HEK293T (cell line): ENCODE data around the gene DNAJC7.

Experiments
- CTCF ChIA-PET: fragments of 350-600 bp; formaldehyde crosslinking; extraction: SDS; loops from one replicate; lab custom pipeline; 2021; ENCODE audit warnings: antibody characterized with exemption, inconsistent platforms; lab: Yijun Ruan, JAX
- POLR2A ChIA-PET: fragments of 350-600 bp; formaldehyde crosslinking; extraction: SDS; loops from one replicate; lab custom pipeline; 2020; ENCODE audit warnings: antibody characterized with exemption, inconsistent platforms; lab: Yijun Ruan, JAX
- DNase-seq: peaks from one replicate; pipeline ENCODE4 v3.0.0; 2012; ENCODE audit warnings: mixed read lengths; ENCODE audit errors: extremely low spot score
- ARNT ChIP-seq: fragments of 450-650 bp; IDR thresholded peaks from 2 replicates; pipeline ENCODE4 v1.6.1; 2017; ENCODE audit warnings: mild to moderate bottlenecking
- BHLHE40 ChIP-seq: fragments of 450-650 bp; IDR thresholded peaks from 2 replicates; pipeline ENCODE4 v1.6.1; 2016; ENCODE audit warnings: mild to moderate bottlenecking, moderate library complexity, borderline replicate concordance
- CTBP1 ChIP-seq: fragments of 450-650 bp; IDR thresholded peaks from 2 replicates; pipeline ENCODE4 v1.6.1; 2016; ENCODE audit warnings: borderline replicate concordance
- ELF4 ChIP-seq: fragments of 450-650 bp; IDR thresholded peaks from 2 replicates; pipeline ENCODE4 v1.6.1; 2017; ENCODE audit warnings: antibody characterized with exemption
- FOXA1 ChIP-seq: fragments of 450-650 bp; IDR thresholded peaks from 2 replicates; pipeline ENCODE4 v1.6.1; 2016; ENCODE audit warnings: mild to moderate bottlenecking
- FOXK2 ChIP-seq: fragments of 450-650 bp; IDR thresholded peaks from 2 replicates; pipeline ENCODE4 v1.6.1; 2016; ENCODE audit warnings: mild to moderate bottlenecking
- FOXM1 ChIP-seq: fragments of 450-650 bp; IDR thresholded peaks from 2 replicates; pipeline ENCODE4 v1.6.1; 2017; ENCODE audit warnings: mild to moderate bottlenecking, borderline replicate concordance
- HDGF ChIP-seq: fragments of 450-650 bp; IDR thresholded peaks from 2 replicates; pipeline ENCODE4 v1.6.1; 2017; ENCODE audit warnings: antibody characterized with exemption, borderline replicate concordance
- L3MBTL2 ChIP-seq: fragments of 450-650 bp; conservative IDR thresholded peaks from 2 replicates; pipeline ENCODE4 v1.6.1; 2016; ENCODE audit warnings: mild to moderate bottlenecking
- LEF1 ChIP-seq: fragments of 450-650 bp; IDR thresholded peaks from 2 replicates; pipeline ENCODE4 v1.6.1; 2017; ENCODE audit warnings: mild to moderate bottlenecking, borderline replicate concordance
- NFRKB ChIP-seq: fragments of 450-650 bp; IDR thresholded peaks from 2 replicates; pipeline ENCODE4 v1.6.1; 2016; ENCODE audit warnings: mild to moderate bottlenecking, moderate library complexity
- SP1 ChIP-seq: fragments of 450-650 bp; IDR thresholded peaks from 2 replicates; pipeline ENCODE4 v1.6.1; 2017
- SUZ12 ChIP-seq: fragments of 450-650 bp; IDR thresholded peaks from 2 replicates; pipeline ENCODE4 v1.6.1; 2016; ENCODE audit warnings: mild to moderate bottlenecking
- TARDBP ChIP-seq: fragments of 450-650 bp; IDR thresholded peaks from 2 replicates; pipeline ENCODE4 v1.6.1; 2016
- ZNF384 ChIP-seq: fragments of 450-650 bp; IDR thresholded peaks from 2 replicates; pipeline ENCODE4 v1.6.1; 2016
- TF ChIP-seq, protein P1 (sequence below): fragments of 450-650 bp; IDR thresholded peaks from 2 replicates; pipeline ENCODE4 v1.6.1; 2016

Gene DNAJC7

DNA sequence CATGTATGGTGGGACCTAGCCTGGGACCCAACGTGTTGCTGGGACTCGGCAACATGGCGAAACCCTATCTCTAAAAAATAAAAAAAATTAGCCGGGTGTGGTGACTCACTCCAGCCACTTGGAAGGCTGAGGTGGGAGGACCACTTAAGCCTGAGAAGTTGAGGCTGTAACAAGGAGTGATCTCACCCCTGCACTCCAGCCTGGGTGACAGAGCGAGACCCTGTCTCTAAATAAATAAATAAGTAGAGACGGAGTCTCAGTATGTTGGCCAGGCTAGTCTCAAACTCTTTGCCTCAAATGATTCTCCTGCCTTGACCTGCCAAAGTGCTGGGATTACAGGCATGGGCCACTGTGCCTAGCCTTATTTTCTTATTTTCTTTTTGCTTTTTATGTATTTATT, 60.7 kb downstream of the DNAJC7 start:
- TF ChIP-seq SUZ12 = no peak
- TF ChIP-seq ZNF384 = peak; percentile 58; the same call in 1 of the 2 replicates
- ChIA-PET POLR2A (interaction anchor here (1.8 to 6.5 kb wide), 4 partner anchors 11 to 61 kb away, joined by 9 to 38 read pairs (median 26); partner anchors contain the start of genes ACLY, CNP, DNAJC7 and ODAD4), CTCF (interaction anchor here (0.6 to 1.0 kb wide), 3 partner anchors 113 to 232 kb away, joined by 3 read pairs; partner anchors contain the start of gene P3H4)
- DNase-seq = no peak

DNA sequence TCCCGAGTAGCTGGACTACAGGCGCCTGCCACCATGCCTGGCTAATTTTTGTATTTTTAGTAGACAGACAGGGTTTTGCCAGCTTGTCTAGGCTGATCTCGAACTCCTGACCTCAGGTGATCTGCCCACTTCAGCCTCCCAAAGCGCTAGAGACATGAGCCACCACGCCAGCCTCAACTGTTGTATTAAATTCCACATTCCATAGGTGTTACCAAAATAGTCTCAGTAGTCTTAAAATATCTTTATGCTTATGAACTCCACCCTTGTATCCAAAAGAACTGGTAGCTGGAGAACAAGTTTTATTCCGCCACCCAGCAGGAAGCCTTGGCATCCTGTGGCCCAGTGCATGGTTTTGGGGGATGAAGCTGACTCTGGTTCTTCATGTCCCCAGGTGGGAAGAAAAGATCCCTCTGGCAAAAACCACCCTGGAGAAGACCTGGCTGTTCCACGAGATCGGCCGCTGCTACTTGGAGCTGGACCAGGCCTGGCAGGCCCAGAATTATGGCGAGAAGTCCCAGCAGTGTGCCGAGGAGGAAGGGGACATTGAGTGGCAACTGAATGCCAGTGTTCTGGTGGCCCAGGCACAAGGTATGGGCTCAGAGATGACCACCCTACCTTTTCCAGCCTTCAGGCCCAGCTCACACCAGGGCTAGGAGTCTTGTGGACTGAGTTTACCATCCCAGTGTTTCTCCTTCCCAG, 68.3 kb downstream of the DNAJC7 start:
- POLR2A ChIA-PET = interaction anchor here (1.1 to 1.7 kb wide), 3 partner anchors 18 to 30 kb away, joined by 3 to 6 read pairs (median 3); partner anchors contain the start of genes ACLY, CNP and ODAD4
- no peak for TF ChIP-seq BHLHE40
- no peak for TF ChIP-seq SUZ12
- TF ChIP-seq SP1 = no peak
- no peak for TF ChIP-seq FOXM1
- TF ChIP-seq FOXA1 = no peak
- no peak for TF ChIP-seq ARNT
- CTCF ChIA-PET = interaction anchor here (1.1 to 1.7 kb wide), 2 partner anchors 11 to 213 kb away, joined by 3 to 4 read pairs; no protein-coding TSS in a partner anchor
- no peak for DNase-seq

DNA sequence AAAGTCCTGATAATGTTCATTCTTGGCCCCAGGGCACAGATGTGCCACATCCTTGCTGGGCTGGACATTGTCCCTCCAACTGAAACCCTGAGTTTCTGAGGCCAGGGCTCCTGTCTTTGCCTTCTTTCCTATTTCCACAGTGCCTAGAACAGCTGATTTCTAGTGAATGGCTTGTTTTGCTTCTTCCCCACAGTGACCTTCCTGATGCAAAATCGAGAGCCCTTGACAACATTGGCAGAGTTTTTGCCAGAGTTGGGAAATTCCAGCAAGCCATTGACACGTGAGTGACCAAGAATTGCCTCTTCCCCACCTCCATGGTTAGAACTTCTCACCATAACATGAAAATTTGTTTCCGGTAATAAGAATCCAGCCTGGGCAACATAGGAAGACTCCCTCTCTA, 72.3 kb downstream of the DNAJC7 start:
- CTCF ChIA-PET = no interaction called here
- POLR2A ChIA-PET = interaction anchor here (1.2 kb wide), 1 partner anchor 16 kb away, joined by 3 read pairs; no protein-coding TSS in a partner anchor
- TF ChIP-seq ZNF384 (no peak), BHLHE40 (no peak), SP1 (no peak)
- no peak for DNase-seq

DNA sequence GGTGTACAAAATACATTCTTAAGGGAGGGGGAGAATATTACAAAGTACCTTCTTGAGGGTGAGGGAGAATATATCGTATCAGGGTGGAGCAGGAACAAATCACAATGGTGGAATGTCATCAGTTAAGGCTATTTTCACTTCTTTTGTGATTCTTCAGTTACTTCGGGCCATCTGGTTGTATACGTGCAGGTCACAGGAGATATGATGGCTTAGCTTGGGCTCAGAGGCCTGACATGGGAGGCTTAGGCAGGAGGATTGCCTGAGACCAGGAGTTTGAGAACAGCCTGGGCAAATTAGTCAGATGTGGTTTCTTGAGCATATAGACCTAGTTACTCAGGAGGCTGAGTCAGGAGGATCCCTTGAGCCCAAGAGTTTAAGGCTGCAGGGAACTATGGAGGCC, 73.7 kb downstream of the DNAJC7 start:
- ChIA-PET POLR2A (interaction anchor here (1.6 kb wide), 1 partner anchor 13 kb away, joined by 7 read pairs; the partner anchor contains the start of gene ODAD4), CTCF (no interaction called here)
- TF ChIP-seq ARNT = no peak
- no peak for TF ChIP-seq NFRKB
- TF ChIP-seq SP1 = no peak
- TF ChIP-seq SUZ12 = no peak
- no peak for DNase-seq

DNA sequence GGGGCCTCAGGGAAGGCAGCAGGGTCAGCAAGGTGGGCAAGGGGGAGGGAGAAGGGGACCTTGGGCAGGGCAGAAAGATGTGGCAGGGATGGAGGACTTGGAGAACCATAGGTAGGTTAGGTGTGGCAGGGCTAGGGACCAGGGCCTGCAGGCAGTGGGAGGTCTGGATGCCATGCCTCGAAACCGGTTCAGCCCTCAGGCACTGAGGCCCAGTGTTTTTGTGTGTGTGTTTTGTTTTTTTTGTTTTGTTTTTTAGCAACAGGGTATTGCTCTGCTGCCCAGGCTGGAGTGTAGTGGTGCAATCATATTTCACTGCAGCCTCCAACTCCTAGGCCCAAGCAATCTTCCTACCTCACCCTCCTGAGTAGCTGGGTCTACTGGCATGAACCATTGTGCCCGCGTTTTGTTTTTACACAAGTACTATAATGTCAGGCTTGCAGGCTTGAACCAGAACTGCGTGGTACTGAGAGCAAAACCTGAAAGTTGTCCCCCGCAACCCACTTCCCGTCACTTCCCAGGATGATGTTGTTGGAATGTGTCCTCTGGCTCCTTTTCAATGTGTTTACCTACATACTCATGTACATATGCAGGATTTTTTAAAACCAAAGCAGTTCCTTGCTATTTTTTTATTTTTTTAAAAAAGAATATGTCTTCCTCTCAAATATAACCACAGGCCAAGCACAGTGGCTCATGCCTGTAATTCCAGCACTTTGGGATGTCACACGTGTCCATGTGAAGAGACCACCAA, 74.4 kb downstream of the DNAJC7 start:
- ChIA-PET POLR2A (interaction anchor here (1.6 kb wide), 1 partner anchor 13 kb away, joined by 7 read pairs; the partner anchor contains the start of gene ODAD4), CTCF (interaction anchor here (0.6 to 1.3 kb wide), 2 partner anchors 16 to 21 kb away, joined by 4 read pairs; no protein-coding TSS in a partner anchor)
- no peak for DNase-seq
- TF ChIP-seq ELF4 = no peak
- no peak for TF ChIP-seq L3MBTL2
- TF ChIP-seq ARNT = no peak
- no peak for TF ChIP-seq LEF1
- TF ChIP-seq ZNF384 = no peak

DNA sequence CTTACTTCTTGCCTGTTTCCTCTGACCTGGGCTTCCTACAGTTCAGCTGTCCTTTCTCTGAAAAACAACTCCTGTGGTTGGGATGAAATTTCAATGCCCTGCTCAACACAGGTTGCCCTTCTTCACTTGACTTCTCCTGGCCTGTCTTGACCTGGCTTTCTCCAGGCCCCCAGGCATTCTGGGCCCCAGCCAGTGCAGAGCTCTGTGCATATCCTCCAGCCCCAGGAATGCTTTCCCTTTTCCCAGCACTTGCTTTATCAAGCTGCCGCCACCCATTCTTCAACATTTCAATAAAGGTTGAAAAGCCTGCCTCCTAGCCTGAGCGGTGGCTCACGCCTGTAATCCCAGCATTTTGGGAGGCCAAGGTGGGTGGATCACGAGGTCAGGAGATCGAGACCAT, 76.1 kb downstream of the DNAJC7 start:
- CTCF ChIA-PET = interaction anchor here (1.3 to 1.5 kb wide), 2 partner anchors 11 to 18 kb away, joined by 3 to 4 read pairs; partner anchors contain the start of gene ODAD4
- TF ChIP-seq ELF4 (no peak), SP1 (no peak), NFRKB (no peak), FOXK2 (no peak), HDGF (no peak), ZNF384 (no peak), SUZ12 (no peak), ARNT (no peak)
- TF ChIP-seq, protein P1, sequence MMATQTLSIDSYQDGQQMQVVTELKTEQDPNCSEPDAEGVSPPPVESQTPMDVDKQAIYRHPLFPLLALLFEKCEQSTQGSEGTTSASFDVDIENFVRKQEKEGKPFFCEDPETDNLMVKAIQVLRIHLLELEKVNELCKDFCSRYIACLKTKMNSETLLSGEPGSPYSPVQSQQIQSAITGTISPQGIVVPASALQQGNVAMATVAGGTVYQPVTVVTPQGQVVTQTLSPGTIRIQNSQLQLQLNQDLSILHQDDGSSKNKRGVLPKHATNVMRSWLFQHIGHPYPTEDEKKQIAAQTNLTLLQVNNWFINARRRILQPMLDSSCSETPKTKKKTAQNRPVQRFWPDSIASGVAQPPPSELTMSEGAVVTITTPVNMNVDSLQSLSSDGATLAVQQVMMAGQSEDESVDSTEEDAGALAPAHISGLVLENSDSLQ = no peak
- POLR2A ChIA-PET = interaction anchor here (4.1 kb wide), 1 partner anchor 11 kb away, joined by 35 read pairs; the partner anchor contains the start of gene ODAD4
- DNase-seq = no peak

DNA sequence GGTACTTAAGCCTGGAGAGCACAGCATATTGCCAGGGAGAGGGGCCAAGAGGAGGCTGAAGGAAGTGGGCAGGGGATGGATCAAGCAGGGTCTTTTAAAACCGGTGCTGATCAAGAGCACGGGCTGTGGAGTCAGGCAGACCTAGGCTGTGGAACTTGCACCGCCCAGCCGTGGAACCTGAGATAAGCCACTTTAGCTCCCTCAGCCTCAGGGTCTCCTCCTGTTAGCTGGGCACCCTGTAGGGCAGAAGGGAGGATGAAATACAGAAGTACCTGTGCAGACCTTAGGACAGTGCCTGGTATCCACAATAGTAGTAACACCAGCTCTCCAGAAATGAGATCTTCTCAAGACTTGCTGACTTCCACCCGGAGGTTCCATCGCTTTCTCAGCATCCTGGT, 77.5 kb downstream of the DNAJC7 start:
- ChIA-PET CTCF (interaction anchor here (1.1 kb wide), 1 partner anchor 9 kb away, joined by 3 read pairs; the partner anchor contains the start of gene ODAD4), POLR2A (interaction anchor here (1.0 to 4.1 kb wide), 4 partner anchors 10 to 140 kb away, joined by 3 to 35 read pairs (median 4); partner anchors contain the start of genes ACLY and ODAD4)
- TF ChIP-seq FOXM1 (no peak), TARDBP (no peak), FOXA1 (no peak), FOXK2 (no peak), BHLHE40 (no peak), L3MBTL2 (no peak), SP1 (no peak), CTBP1 (no peak), ELF4 (no peak), SUZ12 (no peak), LEF1 (no peak), NFRKB (no peak), ARNT (no peak), ZNF384 (no peak), HDGF (no peak)
- TF ChIP-seq, protein P1 = no peak
- DNase-seq = no peak
